C4-2B (cell line): ENCODE measurements around the gene EEF1E1.
"Not testable (repeated sequence)": the region's sequence is repeated elsewhere in the genome, so short reads cannot be mapped to it uniquely, and the experiment has no call there.

Experiments
- ZFX ChIP-seq: fragments of 450-650 bp; IDR thresholded peaks from 2 replicates; pipeline ENCODE4 v1.6.1; 2017
- TF ChIP-seq, protein P1 (sequence below): fragments of 450-650 bp; conservative IDR thresholded peaks from 2 replicates; pipeline ENCODE4 v1.5.1; 2017; ENCODE audit warnings: mild to moderate bottlenecking

DNA sequence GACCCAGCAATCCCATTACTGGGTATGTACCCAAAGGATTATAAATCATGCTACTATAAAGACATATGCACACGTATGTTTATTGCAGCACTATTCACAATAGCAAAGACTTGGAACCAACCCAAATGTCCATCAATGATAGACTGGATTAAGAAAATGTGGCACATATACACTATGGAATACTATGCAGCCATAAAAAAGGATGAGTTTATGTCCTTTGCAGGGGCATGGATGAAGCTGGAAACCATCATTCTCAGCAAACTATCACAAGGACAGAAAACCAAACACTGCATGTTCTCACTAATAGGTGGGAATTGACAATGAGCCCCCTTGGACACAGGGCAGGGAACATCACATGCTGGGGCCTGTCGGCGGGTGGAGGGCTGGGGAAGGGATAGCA, 68.2 kb downstream of the EEF1E1 start:
- TF ChIP-seq, protein P1, sequence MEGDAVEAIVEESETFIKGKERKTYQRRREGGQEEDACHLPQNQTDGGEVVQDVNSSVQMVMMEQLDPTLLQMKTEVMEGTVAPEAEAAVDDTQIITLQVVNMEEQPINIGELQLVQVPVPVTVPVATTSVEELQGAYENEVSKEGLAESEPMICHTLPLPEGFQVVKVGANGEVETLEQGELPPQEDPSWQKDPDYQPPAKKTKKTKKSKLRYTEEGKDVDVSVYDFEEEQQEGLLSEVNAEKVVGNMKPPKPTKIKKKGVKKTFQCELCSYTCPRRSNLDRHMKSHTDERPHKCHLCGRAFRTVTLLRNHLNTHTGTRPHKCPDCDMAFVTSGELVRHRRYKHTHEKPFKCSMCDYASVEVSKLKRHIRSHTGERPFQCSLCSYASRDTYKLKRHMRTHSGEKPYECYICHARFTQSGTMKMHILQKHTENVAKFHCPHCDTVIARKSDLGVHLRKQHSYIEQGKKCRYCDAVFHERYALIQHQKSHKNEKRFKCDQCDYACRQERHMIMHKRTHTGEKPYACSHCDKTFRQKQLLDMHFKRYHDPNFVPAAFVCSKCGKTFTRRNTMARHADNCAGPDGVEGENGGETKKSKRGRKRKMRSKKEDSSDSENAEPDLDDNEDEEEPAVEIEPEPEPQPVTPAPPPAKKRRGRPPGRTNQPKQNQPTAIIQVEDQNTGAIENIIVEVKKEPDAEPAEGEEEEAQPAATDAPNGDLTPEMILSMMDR, result not testable (repeated sequence)
- not testable (repeated sequence) for TF ChIP-seq ZFX
